ENCODE results near the gene TBCB.
"Not testable (repeated sequence)": the region's sequence is repeated elsewhere in the genome, so short reads cannot be mapped to it uniquely, and the experiment has no call there.

TBCB gene

DNA sequence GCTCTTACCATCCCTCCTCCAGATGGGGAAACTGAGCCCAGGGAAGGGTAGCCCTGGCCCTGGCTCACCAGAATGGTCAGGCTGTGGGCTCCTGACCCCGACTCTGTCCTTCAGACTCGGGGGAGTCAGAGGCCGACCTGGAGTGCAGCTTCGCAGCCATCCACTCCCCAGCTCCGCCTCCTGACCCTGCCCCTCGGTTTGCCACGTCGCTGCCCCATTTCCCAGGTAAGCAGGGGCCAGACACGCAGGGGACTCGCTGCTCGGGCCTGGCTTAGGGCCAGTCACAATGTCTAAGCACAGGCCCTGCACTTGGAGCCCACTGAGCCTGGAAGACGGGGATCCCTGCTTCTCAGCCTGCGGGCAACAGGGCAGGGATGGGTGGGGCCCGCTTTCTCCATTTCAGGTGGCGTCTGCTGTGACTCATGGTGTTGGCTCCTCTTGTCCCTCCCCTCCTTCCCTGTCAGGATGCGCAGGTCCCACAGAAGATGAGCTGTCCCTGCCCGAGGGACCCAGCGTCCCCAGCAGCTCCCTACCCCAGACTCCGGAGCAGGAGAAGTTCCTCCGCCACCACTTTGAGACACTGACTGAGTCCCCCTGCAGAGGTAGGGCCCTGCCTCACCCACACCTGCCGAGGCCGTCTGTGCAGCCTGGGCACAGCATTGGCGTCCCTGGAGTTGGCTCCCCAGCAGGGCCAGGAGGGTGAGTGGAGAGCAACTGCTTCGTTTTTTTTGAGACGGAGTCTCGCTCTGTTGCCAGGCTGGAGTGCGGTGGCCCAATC is 13.5 kb upstream of the TBCB start:
- DNase-seq (ENCODE audit: low spot score): no peak

DNA sequence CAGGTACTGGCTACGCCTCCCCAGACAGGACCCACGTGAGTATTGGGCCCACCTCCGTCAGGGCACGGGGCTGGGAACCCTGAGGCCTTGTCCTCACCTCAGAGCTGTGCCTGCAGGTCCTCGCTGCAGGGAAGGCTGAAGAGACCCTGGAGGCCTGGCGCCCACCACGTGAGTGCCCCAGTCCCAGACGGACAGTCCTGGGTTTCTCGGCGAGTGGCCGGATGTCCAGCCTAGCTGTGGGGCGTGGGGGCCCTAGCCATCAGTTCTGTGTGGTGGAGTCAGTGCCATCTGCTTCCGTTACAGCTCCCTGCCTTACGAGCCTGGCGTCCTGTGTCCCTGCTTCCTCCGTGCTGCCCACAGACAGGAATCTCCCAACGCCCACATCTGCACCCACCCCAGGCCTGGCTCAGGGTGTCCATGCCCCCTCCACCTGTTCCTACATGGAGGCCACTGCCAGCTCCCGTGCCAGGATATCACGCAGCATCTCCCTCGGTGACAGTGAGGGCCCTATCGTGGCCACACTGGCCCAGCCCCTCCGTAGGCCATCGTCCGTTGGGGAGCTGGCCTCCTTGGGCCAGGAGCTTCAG is 12.1 kb upstream of the TBCB start:
- no peak for DNase-seq (ENCODE audit: low spot score)

DNA sequence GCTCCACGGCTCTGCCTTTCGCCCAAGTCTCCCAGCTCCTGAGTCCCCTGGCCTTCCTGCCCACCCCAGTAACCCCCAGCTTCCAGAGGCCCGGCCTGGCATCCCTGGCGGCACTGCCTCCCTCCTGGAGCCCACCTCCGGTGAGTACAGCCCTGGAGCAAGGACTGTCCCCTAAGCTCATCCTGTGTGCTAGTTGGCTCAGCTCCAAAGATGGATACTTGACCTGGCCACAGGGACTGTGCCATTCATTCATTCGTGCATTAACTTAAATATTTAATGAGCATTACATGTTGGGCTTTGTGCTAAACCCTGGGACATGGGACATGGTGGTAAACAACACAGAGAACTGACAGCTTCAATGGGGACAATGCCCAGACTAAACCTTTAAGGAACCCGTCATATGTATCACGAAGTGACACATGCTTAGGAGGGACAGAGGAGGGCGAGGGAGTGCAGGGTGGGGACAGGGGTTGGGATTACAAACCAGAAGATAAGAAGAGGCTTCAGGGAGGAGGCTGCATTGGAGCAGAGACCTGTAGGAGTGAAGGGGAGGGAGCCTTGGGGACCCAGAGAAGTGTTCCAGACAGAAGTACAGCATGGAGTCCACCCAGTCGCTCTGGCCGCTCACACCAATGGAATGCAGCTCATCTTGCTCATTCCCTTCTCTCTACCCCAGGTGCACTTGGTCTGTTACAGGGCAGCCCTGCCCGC is 11.3 kb upstream of the TBCB start:
- DNase-seq (ENCODE audit: low spot score): no peak

DNA sequence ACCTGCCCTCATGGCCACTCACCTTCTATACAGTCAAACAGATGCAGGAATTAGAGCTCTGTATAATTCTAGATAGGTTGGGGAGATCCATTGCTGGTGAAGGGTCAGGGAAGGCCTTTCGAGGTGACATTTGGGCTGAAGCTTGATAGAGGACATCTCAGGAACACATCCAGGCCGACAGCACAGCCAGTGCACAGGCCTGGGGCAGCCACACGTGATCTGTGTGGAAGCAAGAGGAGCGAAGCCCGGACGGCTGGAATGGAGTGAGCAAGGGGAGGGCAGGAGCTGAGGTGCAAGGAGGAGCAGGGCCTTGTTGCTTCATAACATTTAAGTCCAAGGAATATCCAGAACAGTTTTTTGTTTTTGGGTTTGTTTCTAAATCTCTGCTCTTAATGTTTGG is 8.8 kb upstream of the TBCB start:
- no peak for DNase-seq (ENCODE audit: low spot score)

DNA sequence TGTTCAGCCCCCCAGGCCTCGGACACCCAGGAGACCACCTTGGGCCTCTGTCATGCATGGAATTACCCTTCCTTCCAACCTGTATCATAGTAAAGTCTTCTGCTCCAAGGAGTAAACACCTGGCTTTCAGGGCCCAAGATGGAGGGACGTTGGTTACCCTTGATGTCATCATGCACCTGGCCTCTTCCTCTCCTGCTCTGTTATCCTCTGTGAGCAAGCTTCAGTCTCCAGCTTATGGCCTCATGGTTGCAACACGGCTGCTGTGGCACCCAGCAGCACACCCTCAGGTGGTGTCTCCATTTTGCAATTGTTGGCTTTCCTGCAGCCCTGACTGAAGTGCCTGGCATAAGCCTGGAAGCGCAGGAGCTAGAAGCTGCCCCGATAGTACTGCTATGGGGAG is 8.3 kb upstream of the TBCB start:
- no peak for DNase-seq (ENCODE audit: low spot score)

DNA sequence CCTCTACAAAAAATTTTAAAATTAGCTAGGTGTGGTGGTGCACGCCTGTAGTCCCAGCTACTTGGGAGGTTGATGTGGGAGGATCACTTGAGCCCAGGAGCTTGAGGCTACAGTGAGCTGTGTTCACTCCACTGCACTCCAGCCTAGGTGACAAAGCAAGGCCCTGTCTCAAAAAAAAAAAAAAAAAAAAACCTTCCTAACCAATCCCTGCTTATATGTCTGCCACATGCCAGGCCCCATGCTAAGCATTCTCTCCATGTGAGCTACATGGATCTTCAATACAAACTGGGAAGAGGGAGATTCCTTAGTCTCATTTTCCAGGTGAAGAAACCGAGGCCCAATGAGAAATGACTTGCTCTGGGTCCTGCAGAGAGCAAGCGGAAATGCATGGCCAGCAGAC is 6.6 kb upstream of the TBCB start:
- DNase-seq (ENCODE audit: low spot score): no peak

DNA sequence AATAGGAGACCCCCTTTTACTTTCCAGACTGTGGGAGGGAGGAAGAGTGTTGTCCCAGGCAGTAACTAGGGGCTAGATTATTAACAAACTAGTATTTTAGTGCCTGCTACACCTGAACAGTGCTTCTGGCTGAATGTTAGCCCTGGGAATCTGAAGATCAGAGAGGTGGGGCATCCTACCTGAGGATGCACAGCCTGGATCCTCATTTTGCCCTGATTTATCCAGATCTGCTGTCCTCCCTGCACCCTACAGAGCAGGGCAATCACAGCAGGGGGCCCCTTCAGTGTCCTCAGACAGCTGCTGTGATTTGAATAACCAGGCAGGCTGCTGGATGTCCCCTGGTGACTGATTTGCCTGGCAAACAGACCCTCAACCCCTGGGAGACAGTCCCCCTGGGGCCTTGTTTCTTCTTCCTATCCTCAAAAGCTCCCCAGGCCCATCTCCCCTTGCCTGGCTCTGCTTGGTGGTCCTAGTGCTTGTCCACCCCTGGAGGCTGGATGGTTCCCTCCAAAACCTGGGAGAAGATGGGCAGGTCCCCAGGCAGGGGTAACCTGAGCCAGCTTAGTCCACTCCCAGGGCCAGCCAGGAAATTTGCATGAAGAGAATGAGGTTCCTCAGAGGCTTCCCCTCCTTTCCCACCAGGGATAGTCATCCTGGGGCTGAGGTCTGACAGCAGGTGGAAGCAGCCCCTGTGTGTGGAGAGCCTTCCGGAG is 4.6 kb upstream of the TBCB start, which contains the start of gene OVOL3:
TSS of gene OVOL3 (plus strand) at position 657 of the 713 bp plus-strand sequence. CDS start 60 bp downstream, outside the sequence.
- no peak for DNase-seq (ENCODE audit: low spot score)

DNA sequence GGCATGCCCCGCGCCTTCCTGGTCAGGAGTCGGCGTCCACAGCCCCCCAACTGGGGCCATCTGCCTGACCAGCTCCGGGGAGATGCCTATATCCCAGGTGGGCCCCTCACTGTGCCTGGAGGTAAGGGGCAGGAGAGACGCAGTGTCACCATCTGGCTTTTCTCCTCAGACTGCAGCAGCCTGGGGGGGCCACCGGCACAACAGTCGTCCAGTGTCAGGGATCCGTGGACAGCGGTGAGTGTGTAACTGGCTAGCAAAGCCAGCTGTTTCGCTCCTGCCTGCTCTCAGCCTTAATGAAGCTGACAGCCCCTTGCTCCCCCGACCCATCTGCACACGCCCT is 4.1 kb upstream of the TBCB start:
- no peak for DNase-seq (ENCODE audit: low spot score)

DNA sequence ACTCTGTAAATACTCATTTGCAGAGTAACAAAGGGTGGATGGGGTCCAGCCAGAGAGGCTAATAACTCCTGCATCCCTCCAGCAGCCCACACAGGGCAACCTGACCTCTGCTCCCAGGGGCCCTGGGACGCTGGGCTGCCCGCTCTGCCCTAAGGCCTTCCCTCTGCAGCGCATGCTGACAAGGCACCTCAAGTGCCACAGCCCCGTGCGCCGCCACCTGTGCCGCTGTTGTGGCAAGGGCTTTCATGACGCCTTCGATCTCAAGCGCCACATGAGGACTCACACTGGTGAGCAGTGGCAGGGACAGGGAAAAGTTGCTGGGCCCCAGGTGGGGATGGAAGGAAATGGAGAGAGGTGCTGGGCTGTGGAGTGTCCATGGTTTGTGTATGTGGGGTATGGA is 2.6 kb upstream of the TBCB start:
- no peak for DNase-seq (ENCODE audit: low spot score)

DNA sequence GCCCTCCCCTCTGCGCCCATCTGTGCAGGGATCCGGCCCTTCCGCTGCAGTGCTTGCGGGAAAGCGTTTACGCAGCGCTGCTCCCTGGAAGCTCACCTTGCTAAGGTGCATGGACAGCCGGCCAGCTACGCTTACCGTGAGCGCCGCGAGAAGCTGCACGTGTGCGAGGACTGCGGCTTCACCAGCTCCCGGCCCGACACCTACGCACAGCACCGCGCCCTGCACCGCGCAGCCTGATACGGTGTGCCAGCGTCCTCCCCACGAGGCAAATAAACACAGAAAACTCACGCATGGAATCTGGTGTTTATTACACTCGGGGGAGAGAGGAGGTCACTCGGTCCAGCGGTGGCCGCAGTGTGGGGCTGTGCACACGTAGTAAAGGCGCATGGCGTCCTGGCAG is 1.8 kb upstream of the TBCB start:
- no peak for DNase-seq (ENCODE audit: low spot score)

DNA sequence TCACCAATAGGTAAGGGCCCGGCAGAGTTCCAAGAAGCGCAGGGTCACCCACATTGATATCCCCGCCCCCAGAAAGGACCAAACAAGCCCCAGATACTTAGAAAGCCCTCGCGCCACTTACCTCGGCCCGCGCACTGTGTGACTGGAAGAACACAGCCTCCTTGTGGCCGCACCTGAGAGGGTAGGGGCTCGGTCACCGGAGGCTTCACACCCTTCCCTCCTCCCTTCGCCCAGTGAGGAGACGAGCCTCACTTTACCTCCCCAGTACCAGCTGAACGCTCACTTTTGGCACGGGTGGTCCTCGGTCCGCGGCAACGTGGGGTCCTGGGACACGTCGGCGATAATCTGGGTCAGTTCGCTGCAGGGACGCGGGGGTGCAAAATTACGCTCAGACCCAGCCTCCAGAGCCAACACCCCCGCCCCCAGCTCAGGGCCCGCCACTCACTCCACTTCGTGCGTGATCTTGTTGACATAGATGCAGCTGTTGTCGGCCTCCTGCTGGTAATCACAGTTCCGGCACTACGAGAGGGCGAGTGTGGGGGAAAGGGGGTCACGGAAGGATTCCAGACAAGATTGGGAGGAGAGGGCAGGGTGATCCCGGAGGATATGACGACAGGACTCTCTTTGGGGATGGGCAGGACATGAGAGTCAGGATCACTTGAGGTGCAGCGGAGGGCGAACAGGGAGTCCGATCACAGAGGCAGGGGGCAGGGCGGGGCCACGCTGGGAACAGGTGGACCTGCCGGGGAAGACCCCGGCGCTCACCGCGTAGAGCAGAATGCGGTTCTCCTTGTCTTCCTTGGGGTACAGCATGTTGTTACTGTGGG is 1.2 kb upstream of the TBCB start:
- peak; percentile 55 for DNase-seq (ENCODE audit: low spot score)

DNA sequence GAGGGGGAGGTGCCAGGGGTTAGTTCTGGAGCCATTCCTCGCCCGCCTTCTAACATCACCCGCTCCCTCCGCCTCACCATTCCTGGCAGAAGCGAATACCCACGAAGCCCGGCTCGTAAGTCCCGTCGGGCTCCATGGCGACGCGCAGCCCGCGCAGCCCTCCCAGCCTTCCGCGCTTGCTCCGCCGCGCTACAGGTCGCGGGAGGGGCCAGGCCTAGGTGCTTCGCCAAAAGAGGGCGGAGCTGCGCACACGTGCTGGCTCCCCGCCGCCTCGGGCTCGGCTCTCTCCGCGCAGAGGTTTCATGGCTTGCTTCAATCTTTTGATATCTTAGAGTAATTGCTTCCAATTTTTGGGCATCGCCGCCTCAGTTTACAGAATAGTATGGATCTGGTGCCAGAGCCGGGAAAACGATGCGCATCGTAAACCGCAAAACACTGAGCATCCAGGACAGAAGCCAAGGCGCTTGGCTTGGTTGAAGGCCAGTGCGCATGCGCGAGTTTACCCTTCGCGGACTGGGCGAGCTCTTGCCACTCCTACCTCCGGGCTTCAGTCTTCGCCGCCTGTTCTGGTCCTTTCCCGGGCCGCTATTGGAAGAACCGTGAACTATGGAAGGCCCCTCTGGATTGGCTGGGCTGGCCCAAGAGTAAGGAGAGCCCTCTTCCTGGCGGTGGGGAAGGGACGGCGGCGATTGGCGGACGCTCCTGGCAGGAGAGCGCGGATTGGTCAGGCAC is 381 bp upstream of the TBCB start, which contains the start of gene POLR2I:
TSS of gene POLR2I (minus strand) at position 155 of the 732 bp plus-strand sequence. CDS start at position 136, 19 bp downstream.
- DNase-seq (ENCODE audit: low spot score): peak; percentile 97

DNA sequence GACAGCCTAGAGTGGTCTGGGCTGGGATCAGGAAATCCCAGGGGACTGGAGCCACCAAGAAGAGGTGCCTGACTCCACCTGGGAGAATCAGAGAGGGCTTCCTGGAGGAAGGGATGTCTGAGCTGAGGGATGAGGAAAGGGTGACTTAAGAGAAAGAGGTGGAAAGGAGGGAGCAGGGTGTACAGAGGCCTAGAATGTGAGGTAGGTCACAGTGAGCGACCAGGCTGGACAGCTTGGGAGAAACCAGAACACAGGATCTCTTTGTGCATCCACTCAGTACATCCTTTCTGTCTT is 1.0 kb downstream of the TBCB start:
- no peak for DNase-seq (ENCODE audit: low spot score)

DNA sequence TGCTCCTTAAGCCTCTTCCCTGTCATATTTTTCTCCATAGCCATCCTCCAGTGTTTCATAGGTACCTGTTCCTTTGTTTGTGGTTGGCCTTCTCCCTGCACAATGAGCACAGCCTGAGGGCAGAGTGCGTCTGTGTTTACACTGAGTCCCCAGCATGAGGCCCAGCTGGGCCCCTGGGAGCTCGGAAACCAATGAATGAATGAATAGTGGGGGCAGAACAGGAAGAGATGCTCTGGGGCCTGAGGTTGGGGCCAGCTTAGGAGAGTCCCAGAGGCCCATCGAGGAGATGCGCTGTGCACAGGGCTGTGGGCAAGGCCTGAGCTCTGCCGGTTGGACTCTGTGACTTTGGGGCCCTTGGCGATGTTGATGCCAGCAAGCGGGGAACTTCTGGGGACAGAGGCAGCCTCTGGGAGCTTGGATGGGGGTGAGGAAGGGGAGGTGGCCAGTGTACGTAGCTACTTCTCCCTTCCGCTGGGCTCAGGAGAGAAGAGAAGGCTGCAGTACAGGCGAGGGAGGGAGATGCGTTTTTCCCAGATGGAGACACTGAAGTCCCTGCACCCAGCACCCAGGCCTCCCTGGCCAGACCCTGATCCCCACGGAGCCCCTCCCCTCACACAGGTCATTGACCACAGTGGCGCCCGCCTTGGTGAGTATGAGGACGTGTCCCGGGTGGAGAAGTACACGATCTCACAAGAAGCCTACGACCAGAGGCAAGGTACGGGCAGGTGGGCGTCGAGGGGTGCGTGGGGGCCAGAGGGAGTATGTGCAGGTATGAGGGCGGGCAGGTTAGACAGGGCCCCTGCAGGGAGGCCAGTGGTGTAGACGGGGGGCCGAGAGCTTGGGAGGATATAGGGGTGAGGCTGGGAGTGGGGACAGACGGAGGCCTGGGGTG is 5.1 kb downstream of the TBCB start:
- DNase-seq (ENCODE audit: low spot score): no peak

DNA sequence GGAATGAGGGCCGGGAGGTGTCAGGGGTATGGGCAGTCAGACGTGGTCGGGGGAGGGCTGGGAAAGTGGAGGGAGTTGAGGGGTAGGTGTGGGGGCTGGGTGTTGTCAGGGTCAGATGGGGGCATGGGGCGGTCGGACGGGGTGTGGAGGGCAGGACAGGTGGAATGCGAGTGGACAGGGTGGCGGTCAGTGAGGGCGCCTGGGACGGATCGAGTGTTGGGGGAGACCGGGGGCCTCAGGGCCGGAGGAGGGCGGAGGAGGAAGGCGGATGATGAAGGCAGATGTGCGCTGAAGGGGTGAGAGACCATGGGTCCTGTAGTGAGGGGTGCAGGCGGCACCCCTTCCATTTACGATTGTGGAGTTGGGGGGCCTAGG is 5.7 kb downstream of the TBCB start:
- DNase-seq (ENCODE audit: low spot score): no peak

DNA sequence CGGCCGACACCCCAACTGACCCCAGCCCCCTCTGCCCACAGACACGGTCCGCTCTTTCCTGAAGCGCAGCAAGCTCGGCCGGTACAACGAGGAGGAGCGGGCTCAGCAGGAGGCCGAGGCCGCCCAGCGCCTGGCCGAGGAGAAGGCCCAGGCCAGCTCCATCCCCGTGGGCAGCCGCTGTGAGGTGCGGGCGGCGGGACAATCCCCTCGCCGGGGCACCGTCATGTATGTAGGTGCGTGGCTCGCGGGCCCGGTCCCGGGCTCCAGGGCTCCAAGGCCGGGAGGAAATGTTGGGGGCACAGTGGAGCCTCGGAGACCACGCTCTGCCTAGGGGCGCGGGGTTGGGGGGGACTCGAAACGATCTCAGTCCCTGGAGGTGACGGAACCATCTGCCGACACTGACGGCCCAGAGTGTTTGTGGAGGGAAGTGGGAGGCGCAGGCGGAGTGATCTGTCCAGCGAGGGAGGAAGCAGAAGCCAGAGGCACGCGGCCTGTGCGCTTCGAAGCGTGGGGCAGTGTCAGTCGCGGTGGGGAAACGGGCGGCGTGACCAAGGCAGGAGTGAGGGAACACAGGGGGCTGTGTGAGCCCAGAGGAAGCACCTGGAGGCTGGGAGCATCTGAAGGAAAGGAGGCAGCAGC is 6.3 kb downstream of the TBCB start:
- no peak for DNase-seq (ENCODE audit: low spot score)

DNA sequence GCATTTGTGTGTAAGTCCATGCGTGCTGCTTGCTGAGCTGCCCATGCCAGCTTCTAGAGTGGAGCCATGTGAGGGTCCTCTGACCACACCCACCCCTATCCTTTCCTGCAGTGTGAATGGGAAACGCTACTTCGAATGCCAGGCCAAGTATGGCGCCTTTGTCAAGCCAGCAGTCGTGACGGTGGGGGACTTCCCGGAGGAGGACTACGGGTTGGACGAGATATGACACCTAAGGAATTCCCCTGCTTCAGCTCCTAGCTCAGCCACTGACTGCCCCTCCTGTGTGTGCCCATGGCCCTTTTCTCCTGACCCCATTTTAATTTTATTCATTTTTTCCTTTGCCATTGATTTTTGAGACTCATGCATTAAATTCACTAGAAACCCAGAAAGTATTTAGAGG is 10.3 kb downstream of the TBCB start:
- no peak for DNase-seq (ENCODE audit: low spot score)

DNA sequence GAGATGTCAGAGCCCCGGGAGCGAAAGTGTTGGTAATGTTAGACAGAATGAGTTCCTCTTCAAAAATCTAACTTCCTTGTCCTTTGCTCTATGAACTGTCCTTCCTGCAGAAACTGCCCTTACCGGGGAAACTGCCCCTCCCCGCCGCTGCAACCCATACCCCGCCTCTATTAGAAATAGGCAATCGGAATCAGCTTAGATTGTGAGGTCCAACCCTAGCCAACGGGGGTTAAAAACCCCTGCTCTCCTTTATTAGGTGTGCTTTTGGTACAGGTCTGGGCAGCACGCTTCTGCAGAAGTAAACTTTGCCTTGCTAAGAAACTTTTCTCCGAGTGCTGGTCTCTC is 13.1 kb downstream of the TBCB start:
- DNase-seq (ENCODE audit: low spot score): no peak

DNA sequence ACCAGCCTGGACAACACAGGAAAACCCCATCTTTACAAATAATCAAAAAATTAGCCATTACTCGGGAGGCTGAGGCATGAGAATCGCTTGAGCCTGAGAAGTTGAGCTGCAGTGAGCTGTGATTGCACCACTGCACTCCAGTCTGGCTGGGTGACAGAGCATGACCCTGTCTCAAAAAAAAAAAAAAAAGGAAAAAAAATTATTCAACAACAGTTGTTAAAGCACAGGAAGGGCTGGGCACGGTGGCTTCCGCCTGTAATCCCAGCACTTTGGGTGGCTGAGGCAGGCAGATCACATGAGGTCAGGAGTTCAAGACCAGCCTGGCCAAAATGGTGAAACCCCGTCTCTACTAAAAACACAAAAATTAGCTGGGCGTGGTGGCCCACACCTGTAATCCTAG is 16.0 kb downstream of the TBCB start:
- not testable (repeated sequence) for DNase-seq (ENCODE audit: low spot score)

DNA sequence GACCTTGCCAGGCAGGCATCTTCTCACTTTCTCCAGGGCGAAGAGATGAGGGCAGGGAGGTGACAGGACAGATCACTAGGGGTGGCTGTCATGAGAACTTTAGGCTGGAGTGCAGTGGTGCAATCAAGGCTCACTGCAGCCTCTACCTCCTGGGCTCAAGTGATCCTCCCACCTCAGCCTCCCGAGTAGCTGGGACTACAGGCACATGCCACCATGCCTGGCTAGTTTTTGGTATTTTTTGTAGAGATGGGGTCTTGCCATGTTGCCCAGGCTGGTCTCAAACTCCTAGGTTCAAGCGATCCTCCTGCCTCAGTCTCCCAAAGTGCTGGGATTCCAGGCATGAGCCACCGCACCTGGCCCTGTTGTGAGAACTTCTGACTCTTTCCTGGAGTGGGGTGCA is 19.6 kb downstream of the TBCB start:
- not testable (repeated sequence) for DNase-seq (ENCODE audit: low spot score)

Measured in AG20443 (cell line).